Thyroid gland (tissue), 4 donors: ENCODE results near the gene PRSS33.

ENCODE experiments used
- CTCF ChIP-seq, 6 experiments: fragments of 200-600 bp in 3 of 6; fragments of 450-650 bp in 3 of 6; sonication (generic) in 3 of 6; IDR thresholded peaks; one replicate each; pipeline ENCODE4 v1.5.1; 2016 to 2019; ENCODE audit warnings: antibody characterized with exemption in 6 of 6, mild to moderate bottlenecking in 2 of 6, inconsistent platforms in 1 of 6, moderate library complexity in 1 of 6
- POLR2A ChIP-seq, 2 donors: fragments of 450-650 bp; IDR thresholded peaks; one replicate each; pipeline ENCODE4 v1.6.1; 2017; ENCODE audit warnings: antibody characterized with exemption in 2 of 2, mild to moderate bottlenecking in 2 of 2, moderate library complexity in 1 of 2

DNA sequence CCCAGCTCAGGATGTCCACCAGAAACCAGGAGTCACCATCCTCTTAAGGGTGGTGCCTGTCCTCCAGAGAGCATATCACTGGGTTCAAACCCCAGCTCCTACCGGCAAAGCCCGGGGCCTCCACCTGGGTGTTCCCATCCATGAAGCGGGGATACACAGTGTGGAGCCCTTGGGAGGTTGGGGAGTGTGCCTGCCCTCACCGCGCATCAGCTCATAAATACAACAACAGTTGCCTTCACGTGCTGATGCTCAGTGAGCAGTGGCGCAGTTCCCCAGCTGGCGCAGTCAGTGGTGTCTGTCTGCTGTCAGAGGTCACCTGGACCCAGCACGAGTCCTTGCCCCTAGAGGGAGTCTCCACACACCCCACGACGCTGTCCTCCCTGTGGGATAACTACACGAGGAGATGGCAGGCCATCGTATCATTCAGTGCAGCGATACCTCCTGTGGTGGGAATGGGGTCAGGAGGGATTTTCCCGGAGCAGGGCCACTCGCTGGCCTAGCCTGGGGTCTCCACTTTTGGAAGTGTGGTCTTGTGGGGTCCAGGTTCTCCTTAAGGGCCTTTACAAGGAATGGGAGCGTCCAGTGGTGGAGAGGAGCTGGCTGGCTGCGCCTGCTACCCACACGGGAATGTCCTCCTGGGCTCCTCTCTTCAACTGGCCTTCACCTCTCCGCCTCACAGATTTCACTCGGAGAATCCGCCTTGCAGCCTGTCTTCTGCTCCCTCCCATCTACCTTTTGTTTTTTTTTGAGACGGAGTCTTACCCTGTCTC, 8.0 kb downstream of the PRSS33 start:
- TF ChIP-seq CTCF (IDR thresholded peaks at IDR 0.05) = no peak
- TF ChIP-seq POLR2A (IDR thresholded peaks at IDR 0.05) = no peak
